ENCODE data around the gene UQCC5. TPM values are rescaled to one million over a fixed set of nuclear protein-coding genes. Genes with fewer than 3 reads are reported as not detected.
A peak's percentile ranks its signal among the peaks of the same experiment; 100 is the strongest.

The UQCC5 gene
- total RNA-seq, 1 donor from 2014 or later, result 2.0 TPM

DNA sequence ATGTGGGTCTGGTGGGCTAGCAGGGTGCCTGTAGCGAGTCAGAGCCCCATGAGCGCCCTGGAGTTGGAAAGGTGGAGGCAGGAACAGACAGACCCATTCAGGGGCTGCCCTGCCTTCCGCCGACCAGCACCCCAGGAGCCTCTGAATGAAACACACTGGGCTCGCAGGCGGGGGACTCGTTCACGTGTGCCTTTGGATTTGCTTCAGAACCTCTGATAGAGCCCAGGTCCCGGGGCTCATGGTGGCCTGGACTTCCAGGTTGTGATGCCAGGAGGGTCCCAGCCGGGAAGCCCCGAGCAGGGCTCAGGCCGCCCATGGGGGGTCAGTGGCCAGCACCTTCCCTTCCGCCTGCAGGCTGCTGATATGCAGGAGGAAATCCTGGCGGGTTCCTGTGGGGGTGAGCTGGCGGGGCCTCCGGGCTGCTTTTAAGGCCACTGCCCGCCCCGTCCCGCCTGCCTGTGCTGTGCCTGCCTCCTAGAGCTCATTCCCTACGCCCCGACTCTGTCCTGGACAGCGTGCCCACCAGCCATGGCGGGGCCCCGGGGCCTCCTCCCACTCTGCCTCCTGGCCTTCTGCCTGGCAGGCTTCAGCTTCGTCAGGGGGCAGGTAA is 41.4 kb upstream of the UQCC5 start, which contains the start of gene STAB1:
TSS of gene STAB1 (plus strand) at position 453 of the 610 bp plus-strand sequence. CDS start at position 529, 76 bp downstream.
- Histone ChIP-seq H3K79me2 (ENCODE audit: low read depth) (no peaks in the 10 kb centered on the region), H4K20me1 (ENCODE audit: low read depth) (peaks cover 18% of the 10 kb centered on the region), H3F3A (ENCODE audit: low read depth) (peaks cover 7% of the 10 kb centered on the region), H2AFZ (replicated peaks) (no peak within 1 kb of the TSS), H3K9me3 (ENCODE audit: low read depth) (no peaks in the 10 kb centered on the region), H3K4me3 (no peak within 1 kb of the TSS), H3K9ac (no peak within 1 kb of the TSS), H3K36me3 (no peaks in the 10 kb centered on the region), H3K4me1 (peaks cover 6% of the 10 kb centered on the region), H3K27me3 (no peaks in the 10 kb centered on the region), H3K27ac (peak within 1 kb of the TSS; percentile 53), H3K4me2 (no peak within 1 kb of the TSS)
- H3K36me3 Mint-ChIP-seq, result peaks cover 8% of the 10 kb centered on the region
- H3K9me3 Mint-ChIP-seq, result no peaks in the 10 kb centered on the region
- H3K27ac Mint-ChIP-seq, result no peak within 1 kb of the TSS
- no peak for DNase-seq (ENCODE audit: low spot score)
- H3K4me3 Mint-ChIP-seq, result peak within 1 kb of the TSS; percentile 11
- peaks cover 10% of the 10 kb centered on the region for H3K4me1 Mint-ChIP-seq
- TF ChIP-seq EZH2phosphoT487 (IDR thresholded peaks at IDR 0.05), result no peak
- TF ChIP-seq CTCF (IDR thresholded peaks at IDR 0.05), result no peak
- no peak for TF ChIP-seq EZH2 (IDR thresholded peaks at IDR 0.05)
- peaks cover 6% of the 10 kb centered on the region for H3K27me3 Mint-ChIP-seq (ENCODE audit: insufficient read depth, low read depth)

GRCh38 chr3:52495777-52496602 is 40.4 kb upstream of the UQCC5 start:
- Histone ChIP-seq H3K27ac (no peak overlapping the region), H3F3A (ENCODE audit: low read depth) (peaks cover 7% of the 10 kb centered on the region), H4K20me1 (ENCODE audit: low read depth) (peaks cover 11% of the 10 kb centered on the region), H3K9me3 (ENCODE audit: low read depth) (no peaks in the 10 kb centered on the region), H3K4me2 (no peak overlapping the region), H3K4me1 (peaks cover 6% of the 10 kb centered on the region), H2AFZ (replicated peaks) (no peak overlapping the region), H3K36me3 (no peaks in the 10 kb centered on the region), H3K9ac (no peak overlapping the region), H3K79me2 (ENCODE audit: low read depth) (no peaks in the 10 kb centered on the region), H3K4me3 (no peak overlapping the region), H3K27me3 (no peaks in the 10 kb centered on the region)
- H3K36me3 Mint-ChIP-seq, result peaks cover 7% of the 10 kb centered on the region
- no peak overlapping the region for H3K4me3 Mint-ChIP-seq
- TF ChIP-seq CTCF (IDR thresholded peaks at IDR 0.05), result no peak
- no peak for TF ChIP-seq EZH2phosphoT487 (IDR thresholded peaks at IDR 0.05)
- no peak for TF ChIP-seq EZH2 (IDR thresholded peaks at IDR 0.05)
- no peak for DNase-seq (ENCODE audit: low spot score)
- H3K9me3 Mint-ChIP-seq, result no peaks in the 10 kb centered on the region
- H3K27me3 Mint-ChIP-seq (ENCODE audit: insufficient read depth, low read depth), result peaks cover 4% of the 10 kb centered on the region
- H3K27ac Mint-ChIP-seq, result no peak overlapping the region
- H3K4me1 Mint-ChIP-seq, result peaks cover 10% of the 10 kb centered on the region

DNA sequence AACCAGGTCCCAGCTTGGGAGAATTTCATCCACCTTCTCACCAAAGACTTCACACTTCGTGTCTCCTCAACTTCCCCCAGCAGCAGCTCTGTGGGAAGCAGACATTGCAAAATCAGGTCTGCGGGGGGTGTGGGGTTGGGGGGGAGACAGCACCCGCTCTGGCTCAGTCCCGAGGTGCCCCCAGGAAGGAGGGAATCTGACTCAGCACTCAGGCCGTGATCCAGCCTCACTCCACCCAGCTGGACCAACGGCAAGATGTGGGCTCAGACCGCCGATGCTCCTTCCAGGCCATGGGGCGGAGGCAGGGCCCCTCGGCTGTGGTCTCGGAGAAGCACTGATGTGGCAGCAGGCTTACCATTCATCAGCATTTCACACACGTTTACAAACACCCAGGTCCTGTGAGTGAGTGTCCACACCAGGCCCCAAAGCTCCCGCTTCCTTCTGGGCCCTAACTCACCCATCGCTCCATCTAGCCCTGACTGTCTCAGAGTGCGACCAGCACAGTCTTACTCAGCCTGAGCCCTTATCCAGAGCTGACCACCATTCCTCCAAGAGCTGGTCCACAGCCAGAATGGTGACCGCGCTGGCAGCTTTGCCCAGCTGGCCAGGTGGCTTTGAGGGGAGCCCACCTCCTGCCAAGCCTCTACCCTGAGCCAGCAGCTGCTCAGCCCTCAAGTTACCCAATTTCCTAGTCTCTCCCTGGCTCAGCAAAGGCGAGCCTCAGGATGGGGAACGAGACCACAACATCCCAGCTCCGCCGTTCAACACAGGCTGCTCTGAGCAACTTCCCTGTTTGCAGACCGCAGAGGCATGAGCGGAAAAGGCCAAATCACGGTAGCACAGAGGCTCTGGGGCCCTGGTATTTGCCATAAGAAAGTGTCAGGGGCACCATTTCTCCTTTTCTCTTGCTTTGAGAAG is 38.0 kb upstream of the UQCC5 start:
- H3K36me3 Mint-ChIP-seq, result no peaks in the 10 kb centered on the region
- H3K36me3 ChIP-seq, result no peaks in the 10 kb centered on the region
- no peak overlapping the region for H3K27ac ChIP-seq
- H3F3A ChIP-seq (ENCODE audit: low read depth), result peaks cover 7% of the 10 kb centered on the region
- no peaks in the 10 kb centered on the region for H3K79me2 ChIP-seq (ENCODE audit: low read depth)
- no peak overlapping the region for H3K4me2 ChIP-seq
- H4K20me1 ChIP-seq (ENCODE audit: low read depth), result peaks cover 4% of the 10 kb centered on the region
- no peak overlapping the region for H3K4me3 Mint-ChIP-seq
- TF ChIP-seq CTCF (IDR thresholded peaks at IDR 0.05) (no peak), EZH2phosphoT487 (IDR thresholded peaks at IDR 0.05) (no peak), EZH2 (IDR thresholded peaks at IDR 0.05) (no peak)
- no peak for DNase-seq (ENCODE audit: low spot score)
- H2AFZ ChIP-seq (replicated peaks), result no peak overlapping the region
- no peak overlapping the region for H3K27ac Mint-ChIP-seq
- peaks cover 6% of the 10 kb centered on the region for H3K27me3 Mint-ChIP-seq (ENCODE audit: insufficient read depth, low read depth)
- no peaks in the 10 kb centered on the region for H3K9me3 ChIP-seq (ENCODE audit: low read depth)
- no peaks in the 10 kb centered on the region for H3K9me3 Mint-ChIP-seq
- peaks cover 4% of the 10 kb centered on the region for H3K4me1 Mint-ChIP-seq
- peaks cover 6% of the 10 kb centered on the region for H3K4me1 ChIP-seq
- no peak overlapping the region for H3K4me3 ChIP-seq
- H3K9ac ChIP-seq, result no peak overlapping the region
- no peaks in the 10 kb centered on the region for H3K27me3 ChIP-seq

Measured in neural progenitor cell (in vitro differentiated cells).